ENCODE measurements around the gene PDE1C. TPM values are rescaled to one million over a fixed set of nuclear protein-coding genes. Genes with fewer than 3 reads are reported as not detected.

PDE1C gene
- total and polyA plus RNA-seq, 2 of the 4 experiments (the other 2 are of a cell fraction), result 14.2 to 61.5 TPM

DNA sequence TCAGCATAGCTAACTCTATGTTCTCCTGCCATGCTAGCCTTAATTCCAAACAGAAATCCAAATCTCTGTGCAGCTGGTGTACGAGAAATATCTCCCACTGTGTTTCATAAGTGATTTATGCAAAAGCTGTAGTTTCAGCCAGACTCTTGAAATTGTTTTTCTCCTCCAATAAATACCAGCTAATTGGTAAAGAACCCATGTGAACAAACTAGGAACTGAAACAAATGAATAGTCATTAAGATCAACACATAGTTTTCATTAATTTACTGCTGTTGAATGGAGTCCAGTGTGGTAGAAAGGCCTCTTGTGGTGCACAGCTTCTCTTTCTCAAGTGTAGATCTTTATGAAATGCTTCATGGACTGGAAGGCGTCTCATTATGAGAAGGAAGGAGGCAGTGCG lies 364.8 kb downstream of the PDE1C start:
- in situ Hi-C loops (cut with MboI; ENCODE audit: low sequenced_read_pairs), result no loop called here
- ATAC-seq (ENCODE audit: low read depth), result no peak
- ChIA-PET POLR2A (ENCODE audit: unreplicated experiment) (no interaction called here), CTCF (no interaction called here)
- Histone ChIP-seq H3K4me3 (ENCODE audit: insufficient read depth, low read depth, low read length) (no peak overlapping the region), H3K9ac (ENCODE audit: low read depth, low read length) (no peak overlapping the region), H4K91ac (ENCODE audit: insufficient read depth, low read depth, low read length) (no peak overlapping the region), H2AK9ac (replicated peaks; ENCODE audit: low read depth, low read length, poor library complexity) (no peak overlapping the region), H4K8ac (ENCODE audit: low read depth in 2 of 2, low read length in 2 of 2) (no peak overlapping the region), H3K27me3 (ENCODE audit: control insufficient read depth, insufficient read depth, low read length) (no peaks in the 10 kb centered on the region), H3K4me1 (ENCODE audit: control insufficient read depth, insufficient read depth, low read length) (no peaks in the 10 kb centered on the region), H2BK120ac (ENCODE audit: low read depth, low read length) (no peak overlapping the region), H2BK5ac (ENCODE audit: low read depth, low read length, poor library complexity, severe bottlenecking) (no peak overlapping the region), H3K27ac (ENCODE audit: insufficient read depth, low read length) (no peak overlapping the region), H3K36me3 (ENCODE audit: control insufficient read depth, insufficient read depth, low read length) (no peaks in the 10 kb centered on the region), H4K5ac (ENCODE audit: low read depth, low read length) (no peak overlapping the region), H3K4me2 (ENCODE audit: low read depth, low read length) (no peak overlapping the region), H3K18ac (ENCODE audit: low read depth, low read length) (no peak overlapping the region), H3K9me3 (ENCODE audit: control insufficient read depth, insufficient read depth, low read length) (no peaks in the 10 kb centered on the region), H2AK5ac (ENCODE audit: low read depth, low read length) (no peak overlapping the region), H2BK20ac (ENCODE audit: low read depth, low read length) (no peak overlapping the region), H3K9me1 (ENCODE audit: insufficient read depth, low read length) (no peaks in the 10 kb centered on the region), H3K56ac (ENCODE audit: extremely low read depth, insufficient read depth, low read length) (no peak overlapping the region), H3K79me1 (ENCODE audit: low read depth in 1 of 2, low read length in 2 of 2) (no peaks in the 10 kb centered on the region), H2BK15ac (ENCODE audit: low read depth, low read length) (no peak overlapping the region), H4K20me1 (ENCODE audit: insufficient read depth, low read length) (no peaks in the 10 kb centered on the region), H2AFZ (replicated peaks; ENCODE audit: low read length, poor library complexity) (no peak overlapping the region), H3K23ac (ENCODE audit: low read depth, low read length) (no peak overlapping the region), H3K14ac (replicated peaks; ENCODE audit: low read depth, low read length) (no peak overlapping the region), H3K4ac (ENCODE audit: low read depth, low read length) (no peak overlapping the region)
- TF ChIP-seq RAD21 (IDR thresholded peaks at IDR 0.05; ENCODE audit: low read length) (no peak), BHLHE40 (IDR thresholded peaks at IDR 0.05; ENCODE audit: low read depth, low read length) (no peak), MXI1 (IDR thresholded peaks at IDR 0.05; ENCODE audit: borderline replicate concordance, low read depth, low read length) (no peak), RFX5 (IDR thresholded peaks at IDR 0.05; ENCODE audit: low read depth, low read length) (no peak), CEBPB (IDR thresholded peaks at IDR 0.05; ENCODE audit: low read depth, low read length) (no peak), POLR2A (IDR thresholded peaks at IDR 0.05; ENCODE audit: low read depth, low read length) (no peak), FOS (IDR thresholded peaks at IDR 0.05; ENCODE audit: low read depth, low read length) (no peak), MAFK (IDR thresholded peaks at IDR 0.05; ENCODE audit: low read depth, low read length) (no peak), MAZ (IDR thresholded peaks at IDR 0.05; ENCODE audit: borderline replicate concordance, low read depth, low read length) (no peak)
- TF ChIP-seq, protein P1, sequence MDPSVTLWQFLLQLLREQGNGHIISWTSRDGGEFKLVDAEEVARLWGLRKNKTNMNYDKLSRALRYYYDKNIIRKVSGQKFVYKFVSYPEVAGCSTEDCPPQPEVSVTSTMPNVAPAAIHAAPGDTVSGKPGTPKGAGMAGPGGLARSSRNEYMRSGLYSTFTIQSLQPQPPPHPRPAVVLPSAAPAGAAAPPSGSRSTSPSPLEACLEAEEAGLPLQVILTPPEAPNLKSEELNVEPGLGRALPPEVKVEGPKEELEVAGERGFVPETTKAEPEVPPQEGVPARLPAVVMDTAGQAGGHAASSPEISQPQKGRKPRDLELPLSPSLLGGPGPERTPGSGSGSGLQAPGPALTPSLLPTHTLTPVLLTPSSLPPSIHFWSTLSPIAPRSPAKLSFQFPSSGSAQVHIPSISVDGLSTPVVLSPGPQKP (IDR thresholded peaks at IDR 0.05; ENCODE audit: borderline replicate concordance, low read depth, low read length), result no peak
- TF ChIP-seq, protein P2, sequence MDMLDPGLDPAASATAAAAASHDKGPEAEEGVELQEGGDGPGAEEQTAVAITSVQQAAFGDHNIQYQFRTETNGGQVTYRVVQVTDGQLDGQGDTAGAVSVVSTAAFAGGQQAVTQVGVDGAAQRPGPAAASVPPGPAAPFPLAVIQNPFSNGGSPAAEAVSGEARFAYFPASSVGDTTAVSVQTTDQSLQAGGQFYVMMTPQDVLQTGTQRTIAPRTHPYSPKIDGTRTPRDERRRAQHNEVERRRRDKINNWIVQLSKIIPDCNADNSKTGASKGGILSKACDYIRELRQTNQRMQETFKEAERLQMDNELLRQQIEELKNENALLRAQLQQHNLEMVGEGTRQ (IDR thresholded peaks at IDR 0.05; ENCODE audit: low read depth, low read length), result no peak
- TF ChIP-seq, protein P3, sequence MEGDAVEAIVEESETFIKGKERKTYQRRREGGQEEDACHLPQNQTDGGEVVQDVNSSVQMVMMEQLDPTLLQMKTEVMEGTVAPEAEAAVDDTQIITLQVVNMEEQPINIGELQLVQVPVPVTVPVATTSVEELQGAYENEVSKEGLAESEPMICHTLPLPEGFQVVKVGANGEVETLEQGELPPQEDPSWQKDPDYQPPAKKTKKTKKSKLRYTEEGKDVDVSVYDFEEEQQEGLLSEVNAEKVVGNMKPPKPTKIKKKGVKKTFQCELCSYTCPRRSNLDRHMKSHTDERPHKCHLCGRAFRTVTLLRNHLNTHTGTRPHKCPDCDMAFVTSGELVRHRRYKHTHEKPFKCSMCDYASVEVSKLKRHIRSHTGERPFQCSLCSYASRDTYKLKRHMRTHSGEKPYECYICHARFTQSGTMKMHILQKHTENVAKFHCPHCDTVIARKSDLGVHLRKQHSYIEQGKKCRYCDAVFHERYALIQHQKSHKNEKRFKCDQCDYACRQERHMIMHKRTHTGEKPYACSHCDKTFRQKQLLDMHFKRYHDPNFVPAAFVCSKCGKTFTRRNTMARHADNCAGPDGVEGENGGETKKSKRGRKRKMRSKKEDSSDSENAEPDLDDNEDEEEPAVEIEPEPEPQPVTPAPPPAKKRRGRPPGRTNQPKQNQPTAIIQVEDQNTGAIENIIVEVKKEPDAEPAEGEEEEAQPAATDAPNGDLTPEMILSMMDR (conservative IDR thresholded peaks at IDR 0.05; ENCODE audit: low read depth, low read length), result no peak
- WGBS, 2 experiments (ENCODE audit: extremely low coverage in 2 of 2, insufficient read length in 1 of 2), result no CpG with 5 or more reads among the region's 3 CpGs
- intact Hi-C loops (cut with micrococcal nuclease), result no loop called here
- dilution Hi-C loops (cut with HindIII; ENCODE audit: low sequenced_read_pairs, unreplicated experiment), result no loop called here
- no TSS peak for BruUV-seq (replicated peaks)
- DNase-seq, result no peak

Data from IMR-90 (cell line).